HCT116 (cell line): ENCODE results near the gene OLFML2A. TPM values are rescaled to one million over a fixed set of nuclear protein-coding genes. Genes with fewer than 3 reads are reported as not detected.

Source experiments
- ATAC-seq: fragments of 200-7000 bp; cut with Tn5 transposase; 2 replicates; pipeline ENCODE4 v1.9.1; 2020; ENCODE audit warnings: mild to moderate bottlenecking, moderate library complexity
- BruUV-seq: library from RNA; stranded (reverse); fragments of 400-500 nt; replicated peaks from 2 replicates; lab custom pipeline; 2021; lab: Mats Ljungman, UMichigan
- CTCF ChIA-PET: fragments of 300-600 bp; sonication (Branson Sonifier 250); formaldehyde crosslinking; loops from one replicate; lab custom pipeline; 2021; ENCODE audit warnings: antibody characterized with exemption; lab: Charles Lee
- POLR2A ChIA-PET: fragments of 300-600, 350-600 bp; sonication (Branson Sonifier 250); formaldehyde crosslinking; loops from one replicate; lab custom pipeline; 2021; ENCODE audit warnings: antibody characterized with exemption; lab: Charles Lee
- RAD21 ChIA-PET, 2 experiments: fragments of 300-600 bp; sonication (Branson Sonifier 250); formaldehyde crosslinking; loops; one replicate each; lab custom pipeline; 2023; ENCODE audit warnings: low total read pairs in 2 of 2; ENCODE audit not compliant: uncharacterized antibody in 2 of 2, unreplicated experiment in 2 of 2, low non-redundant PET in 1 of 2; lab: Charles Lee
- DNase-seq: peaks from one replicate; pipeline ENCODE4 v3.0.0-alpha.2; 2010; ENCODE audit warnings: low read depth, low spot score
- H2AFZ ChIP-seq: fragments of 200-600 bp; shearing (Covaris generic), sonication (generic); 2 replicates; pipeline ENCODE4 v1.6.1; 2017; ENCODE audit warnings: low read depth, mixed run types, mixed read lengths, antibody characterized with exemption, low read length; ENCODE audit not compliant: poor library complexity, severe bottlenecking
- H3K27ac ChIP-seq: 2 replicates; pipeline ENCODE4 v1.5.1; 2012; ENCODE audit warnings: low read depth, low read length
- H3K27me3 ChIP-seq: fragments of 200-600 bp; sonication (generic); 2 replicates; pipeline ENCODE4 v1.6.1; 2016; ENCODE audit warnings: mixed run types, low read length, mixed read lengths; ENCODE audit not compliant: insufficient read depth
- H3K36me3 ChIP-seq, 2 experiments: fragments of 200-500 bp in 1 of 2; fragments of 200-600 bp in 1 of 2; sonication (Bioruptor generic) in 1 of 2; sonication (generic) in 1 of 2; 2 replicates each; pipeline versions ENCODE4 v1.5.1 to v1.6.1; 2014 to 2016; ENCODE audit warnings: low read length in 2 of 2, inconsistent platforms in 1 of 2, mixed read lengths in 1 of 2, mixed run types in 1 of 2; ENCODE audit not compliant: insufficient read depth in 2 of 2, control insufficient read depth in 1 of 2
- H3K4me1 ChIP-seq, 2 experiments: fragments of 200-600 bp in 1 of 2; sonication (generic) in 1 of 2; 2 replicates each; pipeline versions ENCODE4 v1.5.1 to v1.6.1; 2012 to 2017; ENCODE audit warnings: low read length in 2 of 2, inconsistent platforms in 1 of 2, mild to moderate bottlenecking in 1 of 2, mixed read lengths in 1 of 2, mixed run types in 1 of 2, moderate library complexity in 1 of 2; ENCODE audit not compliant: insufficient read depth in 2 of 2, control insufficient read depth in 1 of 2
- H3K4me2 ChIP-seq: fragments of 200-600 bp; sonication (generic); 2 replicates; pipeline ENCODE4 v1.6.1; 2017; ENCODE audit warnings: mixed run types, low read length, mixed read lengths
- H3K4me3 ChIP-seq, 2 experiments: fragments of 200-600 bp in 1 of 2; sonication (generic) in 1 of 2; replicated peaks in 1 of 2; 2 replicates each; pipeline ENCODE4 v1.5.1; 2011 to 2016; ENCODE audit warnings: low read length in 2 of 2, control low read depth in 1 of 2, low read depth in 1 of 2, mild to moderate bottlenecking in 1 of 2, mixed read lengths in 1 of 2, mixed run types in 1 of 2
- H3K79me2 ChIP-seq: fragments of 200-600 bp; sonication (generic); 2 replicates; pipeline ENCODE4 v1.6.1; 2017; ENCODE audit warnings: mild to moderate bottlenecking, mixed run types, low read length, moderate library complexity, mixed read lengths; ENCODE audit not compliant: insufficient read depth
- H3K9ac ChIP-seq: fragments of 200-600 bp; sonication (generic); 2 replicates; pipeline ENCODE4 v1.6.1; 2016; ENCODE audit warnings: low read length, mixed read lengths
- H3K9me2 ChIP-seq: fragments of 200-600 bp; sonication (generic), shearing (Covaris generic); 2 replicates; pipeline ENCODE4 v1.6.1; 2017; ENCODE audit warnings: mixed run types, mild to moderate bottlenecking, moderate library complexity; ENCODE audit not compliant: insufficient read depth
- H3K9me3 ChIP-seq, 2 experiments: fragments of 200-500 bp in 1 of 2; fragments of 200-600 bp in 1 of 2; sonication (Bioruptor generic) in 1 of 2; sonication (generic) in 1 of 2; 2 replicates each; pipeline ENCODE4 v1.6.1; 2014 to 2017; ENCODE audit warnings: low read length in 2 of 2, mixed read lengths in 2 of 2, inconsistent platforms in 1 of 2, low read depth in 1 of 2, mild to moderate bottlenecking in 1 of 2, mixed run types in 1 of 2, moderate library complexity in 1 of 2; ENCODE audit not compliant: control insufficient read depth in 1 of 2, insufficient read depth in 1 of 2
- H4K20me1 ChIP-seq: fragments of 200-600 bp; sonication (generic), shearing (Covaris generic); 2 replicates; pipeline ENCODE4 v1.6.1; 2017; ENCODE audit warnings: mixed run types, mild to moderate bottlenecking, moderate library complexity; ENCODE audit not compliant: insufficient read depth
- CTCF ChIP-seq, 3 experiments: fragments of 200-600 bp in 1 of 3; sonication (generic) in 1 of 3; IDR thresholded peaks in 2 of 3; conservative IDR thresholded peaks in 1 of 3; 2 replicates each; pipeline ENCODE4 v1.5.1; 2012 to 2017; ENCODE audit warnings: low read depth in 2 of 3, low read length in 2 of 3, antibody characterized with exemption in 1 of 3, borderline replicate concordance in 1 of 3, control low read depth in 1 of 3, mild to moderate bottlenecking in 1 of 3, mixed read lengths in 1 of 3, mixed run types in 1 of 3, moderate library complexity in 1 of 3; ENCODE audit not compliant: insufficient read depth in 1 of 3
- EZH2phosphoT487 ChIP-seq: fragments of 200-600 bp; IDR thresholded peaks from 2 replicates; pipeline ENCODE4 v1.6.1; 2018; ENCODE audit warnings: antibody characterized with exemption, borderline replicate concordance
- JUND ChIP-seq: IDR thresholded peaks from 2 replicates; pipeline ENCODE4 v1.6.1; 2012
- MAX ChIP-seq: IDR thresholded peaks from 2 replicates; pipeline ENCODE4 v1.6.1; 2012
- RAD21 ChIP-seq: IDR thresholded peaks from 2 replicates; pipeline ENCODE4 v1.6.1; 2012; ENCODE audit warnings: low read depth, mild to moderate bottlenecking
- YY1 ChIP-seq: IDR thresholded peaks from 2 replicates; pipeline ENCODE4 v1.6.1; 2011; ENCODE audit warnings: low read length, low read depth, moderate library complexity, mild to moderate bottlenecking; ENCODE audit not compliant: insufficient replicate concordance; ENCODE audit errors: extremely low read depth
- ZFX ChIP-seq: fragments of 450-650 bp; IDR thresholded peaks from 2 replicates; pipeline ENCODE4 v1.6.1; 2017
- ZNF274 ChIP-seq: fragments of 200-500 bp; sonication (Bioruptor generic); IDR thresholded peaks from 2 replicates; pipeline ENCODE4 v1.6.1; 2014; ENCODE audit warnings: mild to moderate bottlenecking, low read depth, low read length, inconsistent platforms
- intact Hi-C: fragments of 100-400 bp; cut with micrococcal nuclease; formaldehyde crosslinking; loops from 2 replicates; pipeline ENCODE4 v1.10.0; 2022
- total RNA-seq: library from RNA; stranded (reverse); gene quantifications from one replicate; pipeline ENCODE4 v1.2.1, GENCODE V29; 2021; ENCODE audit not compliant: unreplicated experiment
- TF ChIP-seq, protein P1 (sequence below): IDR thresholded peaks from 2 replicates; pipeline ENCODE4 v1.6.1; 2012; ENCODE audit warnings: low read depth
- TF ChIP-seq, protein P2 (sequence below): IDR thresholded peaks from 2 replicates; pipeline ENCODE4 v1.6.1; 2012

The OLFML2A gene
- total RNA-seq, 1 experiment from 2014 or later = 6.3 TPM

DNA sequence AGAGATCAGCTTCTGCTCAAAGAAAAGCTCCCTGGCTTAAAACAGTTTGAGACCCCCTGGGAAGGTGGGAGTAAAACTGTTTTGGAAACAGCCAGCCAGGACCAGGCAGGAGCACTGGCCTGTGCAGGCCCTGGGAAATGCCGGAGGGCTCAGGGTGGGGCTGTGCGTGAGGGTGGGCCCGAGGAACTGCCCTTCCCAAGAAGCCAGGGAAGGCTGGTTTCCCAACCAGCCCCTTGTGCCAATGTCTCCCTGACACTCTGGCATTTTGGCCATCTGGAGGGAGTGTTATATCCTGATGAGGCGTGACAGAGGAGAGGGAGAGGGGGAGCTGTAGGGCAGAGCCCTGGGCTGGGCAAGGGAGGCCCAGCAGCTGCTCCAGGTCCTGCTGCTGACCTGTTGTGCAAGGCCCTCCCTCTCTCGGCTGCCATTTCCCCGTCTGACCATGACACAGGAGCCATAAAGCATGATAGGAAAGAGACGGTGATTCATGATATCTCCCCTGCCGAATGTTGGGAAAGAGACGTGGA is 16.1 kb downstream of the OLFML2A start:
- POLR2A ChIA-PET = no interaction called here
- TF ChIP-seq RAD21 (no peak), EZH2phosphoT487 (no peak), ZNF274 (no peak)
- Histone ChIP-seq H3K27ac (no peak overlapping the region), H4K20me1 (no peaks in the 10 kb centered on the region), H3K4me2 (no peak overlapping the region), H2AFZ (no peak overlapping the region), H3K36me3 (no peaks in the 10 kb centered on the region), H3K4me3 (no peak overlapping the region), H3K9me3 (no peaks in the 10 kb centered on the region), H3K4me1 (peaks cover 12 to 46% of the 10 kb centered on the region in 2 experiments), H3K27me3 (no peaks in the 10 kb centered on the region), H3K9me2 (no peaks in the 10 kb centered on the region), H3K9ac (no peak overlapping the region), H3K79me2 (no peaks in the 10 kb centered on the region)
- BruUV-seq = no TSS peak
- DNase-seq (no peak), ATAC-seq (no peak)
- RAD21 ChIA-PET = interaction anchor here in 1 of 2 experiments (3.3 kb wide), 1 partner anchor 60 kb away, joined by 13 read pairs; the partner anchor contains the start of gene WDR38
- intact Hi-C loops = no loop called here
- CTCF ChIA-PET = interaction anchor here (0.6 to 2.1 kb wide), 2 partner anchors 60 to 343 kb away, joined by 3 to 15 read pairs; partner anchors contain the start of gene WDR38

DNA sequence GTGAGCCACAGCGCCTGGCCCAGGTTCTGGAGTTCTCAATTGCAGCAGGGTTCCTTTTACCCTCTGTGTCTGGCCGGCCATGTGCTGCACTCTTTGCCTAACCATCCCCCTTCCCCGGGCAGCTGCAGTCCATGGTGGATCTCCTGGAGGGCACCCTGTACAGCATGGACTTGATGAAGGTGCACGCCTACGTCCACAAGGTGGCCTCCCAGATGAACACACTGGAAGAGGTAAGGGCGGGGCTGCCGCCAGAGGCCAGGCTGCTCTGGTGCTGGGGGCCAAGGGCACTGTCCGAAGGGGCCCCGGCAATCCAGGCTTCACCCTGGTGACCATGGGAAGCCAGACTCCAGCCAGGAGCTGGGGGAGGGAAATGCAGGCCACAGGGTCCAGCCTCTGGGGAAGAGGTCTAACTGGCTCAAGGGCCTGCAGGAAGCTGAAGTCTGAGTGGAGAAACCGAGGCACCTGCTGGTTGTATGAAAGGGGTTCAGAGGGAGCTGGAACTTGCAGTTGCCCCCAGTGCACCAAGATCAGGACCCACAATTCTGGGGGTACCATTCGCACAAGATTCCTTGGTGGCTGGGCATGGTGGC is 18.1 kb downstream of the OLFML2A start:
- peak; percentile 97 for ATAC-seq
- intact Hi-C loops = loop anchor here (1.0 kb wide), 1 partner anchor 57 kb away; no protein-coding TSS in a partner anchor

More for the DNA sequence above, 18.1 kb downstream of the OLFML2A start:
- Histone ChIP-seq H3K9me3 (no peaks in the 10 kb centered on the region), H3K9me2 (no peaks in the 10 kb centered on the region), H2AFZ (no peak overlapping the region), H3K36me3 (no peaks in the 10 kb centered on the region), H3K4me3 (no peak overlapping the region), H3K27ac (no peak overlapping the region), H3K4me1 (peaks cover 12 to 46% of the 10 kb centered on the region in 2 experiments), H3K9ac (no peak overlapping the region), H3K79me2 (no peaks in the 10 kb centered on the region), H4K20me1 (no peaks in the 10 kb centered on the region), H3K27me3 (no peaks in the 10 kb centered on the region), H3K4me2 (peak overlapping the region; percentile 33)
- RAD21 ChIA-PET = interaction anchor here (1.0 to 3.3 kb wide), 3 partner anchors 56 to 58 kb away, joined by 3 to 13 read pairs (median 6); partner anchors contain the start of gene WDR38 (in 2 of the 2)
- BruUV-seq = no TSS peak
- TF ChIP-seq ZFX (no peak), JUND (no peak), CTCF (IDR thresholded peaks at IDR 0.05 in 2 of 3, conservative IDR thresholded peaks at IDR 0.05 in 1 of 3; ENCODE audit: borderline replicate concordance in 1 of 3, insufficient read depth in 1 of 3, low read depth in 2 of 3, low read length in 2 of 3) (peak; percentile 57 to 96 (median 62)), MAX (peak; percentile 48; the same call in 1 of the 2 replicates), YY1 (peak; percentile 56), RAD21 (peak; percentile 92)
- TF ChIP-seq, protein P1, sequence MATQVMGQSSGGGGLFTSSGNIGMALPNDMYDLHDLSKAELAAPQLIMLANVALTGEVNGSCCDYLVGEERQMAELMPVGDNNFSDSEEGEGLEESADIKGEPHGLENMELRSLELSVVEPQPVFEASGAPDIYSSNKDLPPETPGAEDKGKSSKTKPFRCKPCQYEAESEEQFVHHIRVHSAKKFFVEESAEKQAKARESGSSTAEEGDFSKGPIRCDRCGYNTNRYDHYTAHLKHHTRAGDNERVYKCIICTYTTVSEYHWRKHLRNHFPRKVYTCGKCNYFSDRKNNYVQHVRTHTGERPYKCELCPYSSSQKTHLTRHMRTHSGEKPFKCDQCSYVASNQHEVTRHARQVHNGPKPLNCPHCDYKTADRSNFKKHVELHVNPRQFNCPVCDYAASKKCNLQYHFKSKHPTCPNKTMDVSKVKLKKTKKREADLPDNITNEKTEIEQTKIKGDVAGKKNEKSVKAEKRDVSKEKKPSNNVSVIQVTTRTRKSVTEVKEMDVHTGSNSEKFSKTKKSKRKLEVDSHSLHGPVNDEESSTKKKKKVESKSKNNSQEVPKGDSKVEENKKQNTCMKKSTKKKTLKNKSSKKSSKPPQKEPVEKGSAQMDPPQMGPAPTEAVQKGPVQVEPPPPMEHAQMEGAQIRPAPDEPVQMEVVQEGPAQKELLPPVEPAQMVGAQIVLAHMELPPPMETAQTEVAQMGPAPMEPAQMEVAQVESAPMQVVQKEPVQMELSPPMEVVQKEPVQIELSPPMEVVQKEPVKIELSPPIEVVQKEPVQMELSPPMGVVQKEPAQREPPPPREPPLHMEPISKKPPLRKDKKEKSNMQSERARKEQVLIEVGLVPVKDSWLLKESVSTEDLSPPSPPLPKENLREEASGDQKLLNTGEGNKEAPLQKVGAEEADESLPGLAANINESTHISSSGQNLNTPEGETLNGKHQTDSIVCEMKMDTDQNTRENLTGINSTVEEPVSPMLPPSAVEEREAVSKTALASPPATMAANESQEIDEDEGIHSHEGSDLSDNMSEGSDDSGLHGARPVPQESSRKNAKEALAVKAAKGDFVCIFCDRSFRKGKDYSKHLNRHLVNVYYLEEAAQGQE = no peak
- TF ChIP-seq, protein P2, sequence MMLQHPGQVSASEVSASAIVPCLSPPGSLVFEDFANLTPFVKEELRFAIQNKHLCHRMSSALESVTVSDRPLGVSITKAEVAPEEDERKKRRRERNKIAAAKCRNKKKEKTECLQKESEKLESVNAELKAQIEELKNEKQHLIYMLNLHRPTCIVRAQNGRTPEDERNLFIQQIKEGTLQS = no peak
- DNase-seq = peak; percentile 51
- POLR2A ChIA-PET = no interaction called here
- CTCF ChIA-PET = interaction anchor here (0.5 to 3.3 kb wide), 3 partner anchors 48 to 58 kb away, joined by 3 to 30 read pairs (median 15); partner anchors contain the start of gene WDR38
